Aorta (tissue), 5 donors: ENCODE data around the gene ZNF628. TPM values are rescaled to one million over a fixed set of nuclear protein-coding genes. Genes with fewer than 3 reads are reported as not detected.

Experiments
- ATAC-seq: fragments of 200-7000 bp; cut with Tn5 transposase; one replicate; pipeline ENCODE4 v1.9.1; 2022; ENCODE audit warnings: moderate library complexity; ENCODE audit not compliant: low FRiP score
- DNase-seq, 2 donors: peaks; one replicate each; pipeline ENCODE4 v3.0.0-alpha.2; 2020
- H3K27ac ChIP-seq, 2 donors: one replicate each; pipeline ENCODE4 v1.5.1; 2013; ENCODE audit warnings: low read length in 2 of 2, mild to moderate bottlenecking in 2 of 2, moderate library complexity in 2 of 2, control low read depth in 1 of 2, inconsistent platforms in 1 of 2, low read depth in 1 of 2
- H3K27me3 ChIP-seq, 2 donors: one replicate each; pipeline ENCODE4 v1.6.1; 2013; ENCODE audit warnings: control low read depth in 1 of 2, low read length in 1 of 2, mild to moderate bottlenecking in 1 of 2, moderate library complexity in 1 of 2; ENCODE audit not compliant: insufficient read depth in 2 of 2, control insufficient read depth in 1 of 2
- H3K36me3 ChIP-seq, 2 donors: one replicate each; pipeline ENCODE4 v1.6.1; 2013; ENCODE audit warnings: control low read depth in 1 of 2, low read length in 1 of 2, mild to moderate bottlenecking in 1 of 2; ENCODE audit not compliant: insufficient read depth in 2 of 2, control insufficient read depth in 1 of 2
- H3K4me1 ChIP-seq, 2 donors: one replicate each; pipeline ENCODE4 v1.6.1; 2013; ENCODE audit warnings: low read length in 2 of 2, control low read depth in 1 of 2, mild to moderate bottlenecking in 1 of 2, moderate library complexity in 1 of 2; ENCODE audit not compliant: insufficient read depth in 2 of 2, control insufficient read depth in 1 of 2
- H3K4me3 ChIP-seq, 2 donors: one replicate each; pipeline ENCODE4 v1.5.1; 2013; ENCODE audit warnings: low read length in 2 of 2, control low read depth in 1 of 2, mild to moderate bottlenecking in 1 of 2
- H3K9me3 ChIP-seq: one replicate; pipeline ENCODE4 v1.6.1; 2013; ENCODE audit warnings: mild to moderate bottlenecking, low read length; ENCODE audit not compliant: control insufficient read depth
- WGBS, 2 donors: extraction: QIAGEN DNeasy Blood & Tissue Kit; methylation state at CpG; one replicate each; pipeline ENCODE4 v1.1.7; 2013; 5-methylcytosine and 5-hydroxymethylcytosine counted together
- intact Hi-C, 2 donors: fragments of 100-400 bp; cut with DNase I; formaldehyde crosslinking; loops; one replicate each; pipeline versions ENCODE4 v1.14.2 to v1.15.0; 2022
- polyA plus RNA-seq, 2 donors: library from polyadenylated mRNA; stranded (reverse); fragments of 200-250 nt; gene quantifications; one replicate each; pipeline ENCODE4 v1.2.3, GENCODE V29; 2013
- total RNA-seq, 2 donors: library from RNA; stranded (reverse); fragmentation: NEBNext Ultra II Directional; extraction: Animal tissue kit (Norgen Biotek cat#: 25700); gene quantifications; one replicate each; pipeline ENCODE4 v1.2.1, GENCODE V29; 2021
- donor health status: healthy with polysubstance abuse.
- donor health status: Bipolar disorder and iron deficiency.
- donor health status: DM: no; HTN: no; CAD: no.
- donor health status: DM: no; HTN: no; CAD: no.
- donor health status: DM: yes; HTN: yes; CAD: no.

The ZNF628 gene
- total and polyA plus RNA-seq, 4 donors, result 1.3 to 7.0 (median 4.5) TPM

DNA sequence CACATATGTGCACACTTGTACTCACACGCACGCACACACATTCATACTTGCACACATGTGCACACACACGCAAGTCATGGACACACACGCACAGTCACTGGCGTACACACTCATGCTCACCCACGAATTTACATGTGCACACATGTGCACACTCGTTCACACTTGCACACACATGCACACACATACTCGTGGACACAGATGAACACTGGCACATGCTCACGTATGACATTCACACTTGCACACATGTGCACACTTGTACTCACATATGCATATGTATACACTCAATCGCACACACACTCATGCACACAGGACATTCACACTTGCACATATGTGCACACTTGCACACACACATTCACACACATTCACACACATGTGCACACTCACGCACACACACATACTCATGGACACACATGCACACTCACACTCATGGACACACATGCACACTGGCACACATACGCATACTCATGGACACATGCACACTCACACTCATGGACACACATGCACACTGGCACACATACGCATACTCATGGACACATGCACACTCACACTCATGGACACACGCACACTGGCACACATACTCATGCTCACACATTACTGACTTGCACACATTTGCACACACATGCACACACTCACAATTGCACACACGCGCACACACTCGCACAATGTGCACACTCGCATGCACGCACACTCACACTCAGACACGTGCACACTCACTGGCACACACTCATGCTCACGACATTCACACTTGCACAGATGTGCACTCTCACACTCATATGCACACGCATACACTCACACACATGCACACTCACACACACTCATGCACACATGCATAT is 51.0 kb downstream of the ZNF628 start:
- no peaks in the 10 kb centered on the region for H3K9me3 ChIP-seq
- no peaks in the 10 kb centered on the region for H3K4me1 ChIP-seq
- H3K36me3 ChIP-seq, result no peaks in the 10 kb centered on the region
- 79 to 85% methylated on average over 22 of the region's 22 CpGs for WGBS, 2 donors
- no peak overlapping the region for H3K4me3 ChIP-seq
- no peaks in the 10 kb centered on the region for H3K27me3 ChIP-seq
- ATAC-seq (no peak), DNase-seq (no peak)
- H3K27ac ChIP-seq, result no peak overlapping the region
- intact Hi-C loops, result no loop called here

DNA sequence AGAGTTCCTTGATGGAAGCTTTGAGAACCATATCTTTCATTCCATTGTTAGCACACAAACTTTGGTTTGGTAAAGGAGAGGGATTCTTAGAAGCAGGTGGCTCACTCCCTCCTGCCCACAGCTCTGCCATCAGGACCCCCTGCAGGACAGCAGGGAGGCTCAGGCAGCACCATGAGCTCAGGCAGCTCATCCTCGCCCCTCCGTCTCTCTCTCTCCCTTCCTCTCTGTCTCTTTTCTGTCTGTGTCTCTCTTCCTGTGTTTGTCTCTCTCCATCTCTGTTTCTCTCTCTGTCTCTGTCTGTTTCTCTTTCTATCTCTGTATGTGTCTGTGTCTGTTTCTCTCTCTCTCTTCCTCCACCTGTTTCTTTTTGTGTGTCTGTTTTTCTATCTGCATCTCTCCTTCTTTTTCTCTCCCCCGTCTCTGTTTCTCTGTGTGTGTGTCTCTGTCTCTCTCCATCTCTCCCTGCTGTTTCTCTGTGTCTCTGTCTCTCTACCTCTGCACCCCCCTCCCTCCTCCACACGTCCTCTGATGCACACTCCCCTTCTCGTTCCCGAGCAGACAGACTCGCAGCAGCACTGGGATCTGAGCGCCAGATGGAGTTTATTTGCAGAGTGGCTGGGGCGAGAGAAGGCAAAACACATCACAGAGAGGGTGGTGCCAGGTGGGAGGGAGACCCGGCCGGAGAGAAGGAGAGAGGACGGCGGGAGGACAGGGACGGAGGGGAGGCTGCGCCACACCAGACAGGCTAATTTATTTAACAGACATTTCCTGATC is 51.8 kb downstream of the ZNF628 start:
- H3K36me3 ChIP-seq, result no peaks in the 10 kb centered on the region
- WGBS, 2 donors, result 14 to 17% methylated on average over 15 of the region's 15 CpGs

DNA sequence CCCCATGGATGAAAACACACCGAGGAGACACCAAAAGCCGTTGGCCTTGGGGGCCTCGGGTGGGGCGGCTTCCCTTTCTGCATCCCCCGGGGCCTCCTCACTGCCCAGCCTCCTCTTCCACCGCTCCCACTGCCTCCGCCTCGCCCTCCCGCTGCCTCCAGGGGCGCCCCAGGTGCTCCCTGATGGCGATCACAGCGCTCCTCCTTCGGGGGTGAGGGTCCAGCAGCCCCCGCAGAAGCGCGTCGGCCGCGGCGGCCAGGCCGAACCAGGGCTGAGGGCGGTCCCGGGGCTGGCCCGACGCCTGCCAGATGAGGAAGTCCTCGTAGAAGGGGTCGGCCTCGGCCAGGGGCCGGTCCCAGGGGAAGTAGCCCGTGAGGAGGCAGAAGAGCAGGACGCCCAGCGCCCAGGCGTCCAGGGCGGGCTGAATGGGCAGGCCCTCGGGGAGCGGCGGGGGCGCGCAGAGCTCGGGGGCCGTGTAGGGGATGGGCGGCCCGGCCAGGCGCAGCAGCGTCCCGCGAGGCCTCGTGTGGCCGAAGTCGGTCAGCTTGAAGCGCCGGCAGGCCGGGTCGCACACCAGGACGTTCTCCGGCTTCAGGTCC is 53.3 kb downstream of the ZNF628 start:
- intact Hi-C loops, result no loop called here
- peak; percentile 11 for ATAC-seq
- no peak overlapping the region for H3K4me3 ChIP-seq
- H3K4me1 ChIP-seq, result no peaks in the 10 kb centered on the region
- H3K9me3 ChIP-seq, result no peaks in the 10 kb centered on the region
- no peaks in the 10 kb centered on the region for H3K36me3 ChIP-seq
- no peak overlapping the region for H3K27ac ChIP-seq
- peak in 1 of 2 donors; percentile 44 for DNase-seq
- WGBS, 2 donors, result 90 to 92% methylated on average over 47 to 56 of the region's 56 CpGs
- H3K27me3 ChIP-seq, result no peaks in the 10 kb centered on the region

More for the DNA sequence above, 51.8 kb downstream of the ZNF628 start:
- Histone ChIP-seq H3K27me3 (no peaks in the 10 kb centered on the region), H3K4me1 (no peaks in the 10 kb centered on the region), H3K27ac (no peak overlapping the region), H3K9me3 (no peaks in the 10 kb centered on the region), H3K4me3 (no peak overlapping the region)
- ATAC-seq, result no peak
- intact Hi-C loops, result no loop called here
- peak in 1 of 2 donors; percentile 28 for DNase-seq

DNA sequence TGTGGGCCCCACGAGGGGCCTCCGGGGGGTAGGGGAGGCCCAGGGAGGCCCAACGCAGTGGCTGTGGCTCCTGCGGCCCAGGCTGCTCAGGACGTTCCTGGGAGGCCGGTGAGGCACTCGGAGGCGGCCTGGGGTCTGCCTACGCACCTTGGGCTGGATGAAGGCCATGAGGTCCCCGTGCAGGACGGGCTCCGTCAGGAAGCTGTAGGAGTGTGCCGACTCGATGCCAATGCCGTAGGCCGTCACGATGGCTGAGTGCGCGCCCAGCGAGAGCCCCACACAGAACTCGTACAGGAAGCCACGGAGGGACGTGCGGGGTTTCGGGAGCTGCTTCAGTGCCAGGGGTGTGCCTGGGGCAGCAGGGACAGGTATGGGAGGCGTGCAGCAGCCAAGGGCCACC is 54.6 kb downstream of the ZNF628 start:
- no peaks in the 10 kb centered on the region for H3K9me3 ChIP-seq
- no peaks in the 10 kb centered on the region for H3K36me3 ChIP-seq
- no peaks in the 10 kb centered on the region for H3K27me3 ChIP-seq
- H3K4me1 ChIP-seq, result no peaks in the 10 kb centered on the region
- no peak overlapping the region for H3K27ac ChIP-seq
- DNase-seq (peak in 1 of 2 donors; percentile 24), ATAC-seq (no peak)
- intact Hi-C loops, result no loop called here
- no peak overlapping the region for H3K4me3 ChIP-seq
- WGBS, 2 donors, result 92 to 93% methylated on average over 25 to 26 of the region's 26 CpGs

Other genes starting within 250 kb of the ZNF628 start
- 1 to 10 TPM; 2.0 to 3.6 TPM for gene TMEM86B, start 247.9 kb upstream of the ZNF628 start, total RNA-seq
- gene TMEM86B, start 247.9 kb upstream of the ZNF628 start, polyA plus RNA-seq, result 10 to 100 TPM in 1 of 2 donors, 1 to 10 TPM in 1; 2.9 to 10.9 TPM
- 10 to 100 TPM; 47.9 to 55.4 TPM for gene PPP6R1, start 217.6 kb upstream of the ZNF628 start, total RNA-seq
- 10 to 100 TPM; 15.2 to 25.3 TPM for gene PPP6R1, start 217.6 kb upstream of the ZNF628 start, polyA plus RNA-seq
- 10 to 100 TPM; 14.1 to 16.3 TPM for gene HSPBP1, start 196.5 kb upstream of the ZNF628 start, total RNA-seq
- gene HSPBP1, start 196.5 kb upstream of the ZNF628 start, polyA plus RNA-seq, result 10 to 100 TPM; 14.7 to 25.3 TPM
- gene BRSK1, start 192.6 kb upstream of the ZNF628 start, total RNA-seq, result 10 to 100 TPM; 14.2 to 18.5 TPM
- gene BRSK1, start 192.6 kb upstream of the ZNF628 start, polyA plus RNA-seq, result 10 to 100 TPM in 1 of 2 donors, 1 to 10 TPM in 1; 4.8 to 25.1 TPM
- gene TMEM150B, start 151.3 kb upstream of the ZNF628 start, total RNA-seq, result 1 to 10 TPM; 2.9 to 9.6 TPM
- 1 to 10 TPM in 1 of 2 donors, under 1 TPM in 1; 0.72 to 5.5 TPM for gene TMEM150B, start 151.3 kb upstream of the ZNF628 start, polyA plus RNA-seq
- 10 to 100 TPM in 1 of 2 donors, 1 to 10 TPM in 1; 4.5 to 12.8 TPM for gene KMT5C, start 136.7 kb upstream of the ZNF628 start, total RNA-seq
- 10 to 100 TPM in 1 of 2 donors, 1 to 10 TPM in 1; 3.4 to 13.2 TPM for gene KMT5C, start 136.7 kb upstream of the ZNF628 start, polyA plus RNA-seq
- gene COX6B2, start 121.9 kb upstream of the ZNF628 start, total RNA-seq, result under 1 TPM; 0.19 to 0.99 TPM
- not detected for gene COX6B2, start 121.9 kb upstream of the ZNF628 start, polyA plus RNA-seq
- not detected for gene GARIN5B, start 113.4 kb upstream of the ZNF628 start, total RNA-seq
- not detected for gene GARIN5B, start 113.4 kb upstream of the ZNF628 start, polyA plus RNA-seq
- under 1 TPM; 0.23 to 0.27 TPM for gene IL11, start 106.2 kb upstream of the ZNF628 start, total RNA-seq
- 1 to 10 TPM in 1 of 2 donors, not detected in 1; 2.1 TPM for gene IL11, start 106.2 kb upstream of the ZNF628 start, polyA plus RNA-seq
- gene TMEM190, start 99.8 kb upstream of the ZNF628 start, total RNA-seq, result not detected
- gene TMEM190, start 99.8 kb upstream of the ZNF628 start, polyA plus RNA-seq, result not detected
- gene TMEM238, start 92.3 kb upstream of the ZNF628 start, total RNA-seq, result 1 to 10 TPM in 1 of 2 donors, under 1 TPM in 1; 0.94 to 2.4 TPM
- not detected for gene TMEM238, start 92.3 kb upstream of the ZNF628 start, polyA plus RNA-seq
- gene RPL28, start 90.7 kb upstream of the ZNF628 start, total RNA-seq, result 1,000 to 10,000 TPM in 1 of 2 donors, 100 to 1,000 TPM in 1; 841 to 1,022 TPM
- gene RPL28, start 90.7 kb upstream of the ZNF628 start, polyA plus RNA-seq, result 1,000 to 10,000 TPM; 1,298 to 1,335 TPM
- gene UBE2S, start 68.8 kb upstream of the ZNF628 start, total RNA-seq, result 10 to 100 TPM; 13.2 to 26.8 TPM
- gene UBE2S, start 68.8 kb upstream of the ZNF628 start, polyA plus RNA-seq, result 1 to 10 TPM; 7.0 to 8.4 TPM
- not detected for gene SHISA7, start 33.3 kb upstream of the ZNF628 start, total RNA-seq
- gene SHISA7, start 33.3 kb upstream of the ZNF628 start, polyA plus RNA-seq, result under 1 TPM in 1 of 2 donors, not detected in 1; 0.05 TPM
- gene ISOC2, start 15.0 kb upstream of the ZNF628 start, total RNA-seq, result 10 to 100 TPM; 18.6 to 30.6 TPM
- gene ISOC2, start 15.0 kb upstream of the ZNF628 start, polyA plus RNA-seq, result 10 to 100 TPM; 42.6 to 47.3 TPM
- not detected for gene C19orf85, start 11.9 kb upstream of the ZNF628 start, total RNA-seq
- not detected for gene C19orf85, start 11.9 kb upstream of the ZNF628 start, polyA plus RNA-seq
- gene NAT14, start 8.6 kb downstream of the ZNF628 start, total RNA-seq, result 10 to 100 TPM; 15.3 to 16.2 TPM
- 10 to 100 TPM in 1 of 2 donors, 1 to 10 TPM in 1; 3.1 to 19.2 TPM for gene NAT14, start 8.6 kb downstream of the ZNF628 start, polyA plus RNA-seq
- 10 to 100 TPM in 1 of 2 donors, 1 to 10 TPM in 1; 8.6 to 64.1 TPM for gene SSC5D, start 11.8 kb downstream of the ZNF628 start, total RNA-seq
- 1 to 10 TPM; 1.6 to 3.7 TPM for gene SSC5D, start 11.8 kb downstream of the ZNF628 start, polyA plus RNA-seq
- not detected for gene SBK2, start 60.5 kb downstream of the ZNF628 start, total RNA-seq
- gene SBK2, start 60.5 kb downstream of the ZNF628 start, polyA plus RNA-seq, result not detected
- under 1 TPM in 1 of 2 donors, not detected in 1; 0.48 TPM for gene SBK3, start 68.9 kb downstream of the ZNF628 start, total RNA-seq
- not detected for gene SBK3, start 68.9 kb downstream of the ZNF628 start, polyA plus RNA-seq
- 10 to 100 TPM; 12.9 to 13.1 TPM for gene ZNF579, start 104.2 kb downstream of the ZNF628 start, total RNA-seq
- 10 to 100 TPM in 1 of 2 donors, under 1 TPM in 1; 0.63 to 12.6 TPM for gene ZNF579, start 104.2 kb downstream of the ZNF628 start, polyA plus RNA-seq
- gene FIZ1, start 122.9 kb downstream of the ZNF628 start, total RNA-seq, result 10 to 100 TPM; 12.7 to 13.2 TPM
- 10 to 100 TPM in 1 of 2 donors, 1 to 10 TPM in 1; 2.8 to 12.6 TPM for gene FIZ1, start 122.9 kb downstream of the ZNF628 start, polyA plus RNA-seq
- 10 to 100 TPM; 13.2 to 17.3 TPM for gene ZNF524, start 123.7 kb downstream of the ZNF628 start, total RNA-seq
- 10 to 100 TPM; 13.4 to 38.8 TPM for gene ZNF524, start 123.7 kb downstream of the ZNF628 start, polyA plus RNA-seq
- 10 to 100 TPM; 13.4 to 16.4 TPM for gene ZNF865, start 129.0 kb downstream of the ZNF628 start, total RNA-seq
- 1 to 10 TPM; 1.1 to 5.7 TPM for gene ZNF865, start 129.0 kb downstream of the ZNF628 start, polyA plus RNA-seq
- 1 to 10 TPM; 5.1 to 5.3 TPM for gene ZNF784, start 147.9 kb downstream of the ZNF628 start, total RNA-seq
- gene ZNF784, start 147.9 kb downstream of the ZNF628 start, polyA plus RNA-seq, result 10 to 100 TPM in 1 of 2 donors, 1 to 10 TPM in 1; 4.8 to 27.2 TPM
- gene ZNF580, start 164.4 kb downstream of the ZNF628 start, total RNA-seq, result 10 to 100 TPM; 42.9 to 43.7 TPM
- 10 to 100 TPM; 13.3 to 79.6 TPM for gene ZNF580, start 164.4 kb downstream of the ZNF628 start, polyA plus RNA-seq
- gene ZNF581, start 167.0 kb downstream of the ZNF628 start, total RNA-seq, result 10 to 100 TPM; 11.0 to 19.4 TPM
- gene ZNF581, start 167.0 kb downstream of the ZNF628 start, polyA plus RNA-seq, result 10 to 100 TPM; 15.8 to 23.8 TPM
- 10 to 100 TPM in 1 of 2 donors, 1 to 10 TPM in 1; 7.2 to 11.0 TPM for gene CCDC106, start 171.6 kb downstream of the ZNF628 start, total RNA-seq
- gene CCDC106, start 171.6 kb downstream of the ZNF628 start, polyA plus RNA-seq, result 10 to 100 TPM; 10.0 to 19.0 TPM
- 100 to 1,000 TPM; 113 to 129 TPM for gene U2AF2, start 178.4 kb downstream of the ZNF628 start, total RNA-seq
- gene U2AF2, start 178.4 kb downstream of the ZNF628 start, polyA plus RNA-seq, result 10 to 100 TPM; 40.6 to 66.3 TPM
- gene EPN1, start 198.6 kb downstream of the ZNF628 start, total RNA-seq, result 10 to 100 TPM; 74.7 to 87.8 TPM
- gene EPN1, start 198.6 kb downstream of the ZNF628 start, polyA plus RNA-seq, result 10 to 100 TPM; 66.8 to 68.5 TPM